H1 (cell line): ENCODE results near the gene NUDT1. TPM values are rescaled to one million over a fixed set of nuclear protein-coding genes. Genes with fewer than 3 reads are reported as not detected.
A peak's percentile ranks its signal among the peaks of the same experiment; 100 is the strongest.

Experiments used
- ASH2L ChIP-seq: fragments of 200-600, 300-600 bp; sonication (generic); IDR thresholded peaks from one replicate; pipeline ENCODE4 v1.7.1; 2017; ENCODE audit warnings: low read length
- BACH1 ChIP-seq: IDR thresholded peaks from 2 replicates; pipeline ENCODE4 v1.6.1; 2012; ENCODE audit warnings: low read length, improper control_type of control experiment
- CBX8 ChIP-seq: fragments of 300-800, 300-1000 bp; sonication (generic); IDR thresholded peaks from 2 replicates; pipeline ENCODE4 v1.7.1; 2016; ENCODE audit warnings: low read depth, low read length, borderline replicate concordance
- CHD1 ChIP-seq: IDR thresholded peaks from 2 replicates; pipeline ENCODE4 v1.6.1; 2012; ENCODE audit warnings: low read depth, low read length, improper control_type of control experiment
- CHD7 ChIP-seq: fragments of 300-600 bp; sonication (generic); IDR thresholded peaks from 2 replicates; pipeline ENCODE4 v1.7.1; 2012; ENCODE audit warnings: low read length, moderate library complexity, mild to moderate bottlenecking, inconsistent platforms; ENCODE audit not compliant: insufficient replicate concordance
- EP300 ChIP-seq, 2 experiments: IDR thresholded peaks; 1 replicate in 1 of 2; 2 replicates in 1 of 2; pipeline ENCODE4 v1.6.1; 2011 to 2012; ENCODE audit warnings: low read depth in 2 of 2, low read length in 2 of 2, mild to moderate bottlenecking in 2 of 2, borderline replicate concordance in 1 of 2, inconsistent platforms in 1 of 2, moderate library complexity in 1 of 2
- KDM4A ChIP-seq: IDR thresholded peaks from one replicate; pipeline ENCODE4 v1.7.1; 2012; ENCODE audit warnings: low read depth, mild to moderate bottlenecking, moderate library complexity, low read length, inconsistent platforms; ENCODE audit not compliant: severe bottlenecking
- POLR2AphosphoS5 ChIP-seq: IDR thresholded peaks from 2 replicates; pipeline ENCODE4 v1.6.1; 2011; ENCODE audit warnings: low read depth, low read length
- SP2 ChIP-seq: IDR thresholded peaks from 2 replicates; pipeline ENCODE4 v1.6.1; 2012; ENCODE audit warnings: mild to moderate bottlenecking, low read length, inconsistent platforms
- TBP ChIP-seq: IDR thresholded peaks from 2 replicates; pipeline ENCODE4 v1.6.1; 2011; ENCODE audit warnings: low read depth, low read length, improper control_type of control experiment
- TCF12 ChIP-seq: IDR thresholded peaks from 2 replicates; pipeline ENCODE4 v1.6.1; 2011; ENCODE audit warnings: low read depth, mild to moderate bottlenecking, low read length
- polyA plus RNA-seq, 7 experiments: library from polyadenylated mRNA; depleted of rRNA in 3 of 7; stranded (reverse) in 5 of 7; unstranded in 2 of 7; fragments of >200 nt in 5 of 7; fragments of 200-250 nt in 2 of 7; gene quantifications; 1 replicate in 5 of 7; 2 replicates in 1 of 7; 4 replicates in 1 of 7; pipeline versions ENCODE4 v1.2.1 to v1.2.3, GENCODE V29; 2011 to 2013; ENCODE audit warnings: missing spikeins in 2 of 7, mixed read lengths in 2 of 7
- total RNA-seq: library from RNA; stranded (reverse); fragmentation: NEBNext Ultra II Directional; extraction: Animal tissue kit (Norgen Biotek cat#: 25700); gene quantifications from 2 replicates; pipeline ENCODE4 v1.2.1, GENCODE V29; 2021

NUDT1 gene
- total and polyA plus RNA-seq, 2 of the 8 experiments (the other 6 are each of a cell fraction or from before 2014, with no cell fraction given) = 76.1 to 89.5 TPM

- TF ChIP-seq CHD7 (peak; percentile 100), BACH1 (0 out of 2 replicates have a peak, but pooled peaks have one; percentile 26), TBP (peak; percentile 62; the same call in 1 of the 2 replicates), ASH2L (peak; percentile 87), TCF12 (no peak), EP300 (IDR thresholded peaks at IDR 0.05; ENCODE audit: borderline replicate concordance in 1 of 2, low read depth in 2 of 2, low read length in 2 of 2) (no peak; a peak in 1 of 3 replicates), CBX8 (no peak), POLR2AphosphoS5 (peak; percentile 51), SP2 (no peak), CHD1 (no peak), KDM4A (peak; percentile 88)
Observed at GRCh38 chr7:2232766-2233520, 9.1 kb upstream of the NUDT1 start, which contains the start of gene MAD1L1 (continued).
